Right lobe of liver (tissue), 6 donors: ENCODE measurements around the gene HMOX2. TPM values are rescaled to one million over a fixed set of nuclear protein-coding genes. Genes with fewer than 3 reads are reported as not detected.
A peak's percentile ranks its signal among the peaks of the same experiment; 100 is the strongest.

Experiments
- ATAC-seq, 4 donors: fragments of 200-7000 bp; cut with Tn5 transposase; one replicate each; pipeline ENCODE4 v1.9.1; 2020; ENCODE audit warnings: mild to moderate bottlenecking in 4 of 4, moderate library complexity in 4 of 4
- DNase-seq, 3 donors: peaks; one replicate each; pipeline ENCODE4 v3.0.0-alpha.2; 2020
- H3K27ac ChIP-seq, 3 donors: fragments of 200-600 bp; one replicate each; pipeline ENCODE4 v1.8.0; 2022
- H3K27me3 ChIP-seq, 2 donors: fragments of 200-600 bp; one replicate each; pipeline ENCODE4 v1.8.0; 2022
- H3K36me3 ChIP-seq, 4 donors: fragments of 200-600 bp; sonication (generic) in 1 of 4; one replicate each; pipeline versions ENCODE4 v1.5.1 to v1.8.0; 2017 to 2022; ENCODE audit warnings: control low read depth in 1 of 4
- H3K4me1 ChIP-seq, 4 donors: fragments of 200-600 bp; sonication (generic) in 1 of 4; one replicate each; pipeline versions ENCODE4 v1.5.1 to v1.8.0; 2017 to 2022; ENCODE audit warnings: control low read depth in 1 of 4
- H3K4me3 ChIP-seq, 3 donors: fragments of 200-600 bp; one replicate each; pipeline ENCODE4 v1.8.0; 2022
- H3K9me3 ChIP-seq, 4 donors: fragments of 200-600 bp; sonication (generic) in 1 of 4; one replicate each; pipeline versions ENCODE4 v1.5.1 to v1.8.0; 2017 to 2022; ENCODE audit warnings: control low read depth in 1 of 4
- POLR2A ChIP-seq: fragments of 450-650 bp; IDR thresholded peaks from one replicate; pipeline ENCODE4 v1.6.1; 2017; ENCODE audit warnings: antibody characterized with exemption, mild to moderate bottlenecking
- WGBS: methylation state at CpG from one replicate; pipeline ENCODE4 v1.1.6; 2018; ENCODE audit warnings: low coverage, low lambda C conversion rate; ENCODE audit not compliant: insufficient coverage; ENCODE audit errors: missing lambda C conversion rate; 5-methylcytosine and 5-hydroxymethylcytosine counted together
- intact Hi-C, 2 donors: fragments of 100-400 bp; cut with DNase I; formaldehyde crosslinking; loops; one replicate each; pipeline versions ENCODE4 v1.11.2 to v1.14.1; 2022
- total RNA-seq, 6 experiments: library from RNA; depleted of rRNA in 2 of 6; stranded (reverse); fragments of >200 nt in 2 of 6; fragmentation: NEBNext Ultra II Directional in 3 of 6; extraction: Animal tissue kit (Norgen Biotek cat#: 25700) in 3 of 6; gene quantifications; one replicate each; pipeline versions ENCODE4 v1.1.0 to v1.2.4, GENCODE V29; 2016 to 2023
- TF ChIP-seq, protein P1 (sequence below), 4 donors: fragments of 200-600 bp in 3 of 4; fragments of 450-650 bp in 1 of 4; IDR thresholded peaks; one replicate each; pipeline versions ENCODE4 v1.5.1 to v1.8.0; 2016 to 2022; ENCODE audit warnings: antibody characterized with exemption in 4 of 4, mild to moderate bottlenecking in 2 of 4
- donor health status: DM: no; HTN: yes; CAD: no.
- donor health status: DM: no; HTN: no; CAD: no.
- donor health status: DM: no; HTN: no; CAD: no.
- donor health status: DM: no; HTN: yes; CAD: no.
- donor health status: DM: no; HTN: yes; CAD: no.

HMOX2 gene
- total RNA-seq, 6 experiments from 2014 or later: 39.7 to 74.7 (median 55.4) TPM

GRCh38 chr16:4508806-4509205 lies 32.6 kb downstream of the HMOX2 start:
- WGBS: no CpG with 5 or more reads among the region's 3 CpGs
- Histone ChIP-seq H3K4me3 (no peak overlapping the region), H3K9me3 (no peaks in the 10 kb centered on the region), H3K4me1 (peaks cover 0 to 4% (median 0%) of the 10 kb centered on the region in 4 donors), H3K27me3 (no peaks in the 10 kb centered on the region), H3K36me3 (peaks cover 0 to 60% (median 26%) of the 10 kb centered on the region in 4 donors), H3K27ac (no peak overlapping the region)
- intact Hi-C loops: loop anchor here in 1 of 2 donors (10.0 kb wide), 1 partner anchor 46 kb away; the partner anchor contains the start of gene C16orf96
- DNase-seq: no peak
- TF ChIP-seq, protein P1, sequence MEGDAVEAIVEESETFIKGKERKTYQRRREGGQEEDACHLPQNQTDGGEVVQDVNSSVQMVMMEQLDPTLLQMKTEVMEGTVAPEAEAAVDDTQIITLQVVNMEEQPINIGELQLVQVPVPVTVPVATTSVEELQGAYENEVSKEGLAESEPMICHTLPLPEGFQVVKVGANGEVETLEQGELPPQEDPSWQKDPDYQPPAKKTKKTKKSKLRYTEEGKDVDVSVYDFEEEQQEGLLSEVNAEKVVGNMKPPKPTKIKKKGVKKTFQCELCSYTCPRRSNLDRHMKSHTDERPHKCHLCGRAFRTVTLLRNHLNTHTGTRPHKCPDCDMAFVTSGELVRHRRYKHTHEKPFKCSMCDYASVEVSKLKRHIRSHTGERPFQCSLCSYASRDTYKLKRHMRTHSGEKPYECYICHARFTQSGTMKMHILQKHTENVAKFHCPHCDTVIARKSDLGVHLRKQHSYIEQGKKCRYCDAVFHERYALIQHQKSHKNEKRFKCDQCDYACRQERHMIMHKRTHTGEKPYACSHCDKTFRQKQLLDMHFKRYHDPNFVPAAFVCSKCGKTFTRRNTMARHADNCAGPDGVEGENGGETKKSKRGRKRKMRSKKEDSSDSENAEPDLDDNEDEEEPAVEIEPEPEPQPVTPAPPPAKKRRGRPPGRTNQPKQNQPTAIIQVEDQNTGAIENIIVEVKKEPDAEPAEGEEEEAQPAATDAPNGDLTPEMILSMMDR (IDR thresholded peaks at IDR 0.05): no peak
- TF ChIP-seq POLR2A: no peak
- ATAC-seq: no peak

DNA sequence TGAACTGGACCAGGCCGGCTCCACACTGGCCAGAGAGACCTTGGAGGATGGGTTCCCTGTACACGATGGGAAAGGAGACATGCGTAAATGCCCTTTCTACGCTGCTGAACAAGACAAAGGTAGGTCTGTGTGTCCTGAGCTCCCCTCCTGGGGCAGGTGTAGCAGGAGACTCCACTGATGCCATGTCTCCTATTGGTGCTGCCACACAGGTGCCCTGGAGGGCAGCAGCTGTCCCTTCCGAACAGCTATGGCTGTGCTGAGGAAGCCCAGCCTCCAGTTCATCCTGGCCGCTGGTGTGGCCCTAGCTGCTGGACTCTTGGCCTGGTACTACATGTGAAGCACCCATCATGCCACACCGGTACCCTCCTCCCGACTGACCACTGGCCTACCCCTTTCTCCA lies 33.2 kb downstream of the HMOX2 start:
- WGBS: 70% methylated on average over 2 of the region's 8 CpGs
- H3K27me3 ChIP-seq: no peaks in the 10 kb centered on the region
- H3K27ac ChIP-seq: no peak overlapping the region
- TF ChIP-seq, protein P1 (IDR thresholded peaks at IDR 0.05): no peak
- no peak for TF ChIP-seq POLR2A
- no peak overlapping the region for H3K4me3 ChIP-seq
- intact Hi-C loops: loop anchor here in 1 of 2 donors (10.0 kb wide), 1 partner anchor 45 kb away; the partner anchor contains the start of gene C16orf96
- no peaks in the 10 kb centered on the region for H3K9me3 ChIP-seq
- peaks cover 0 to 4% (median 0%) of the 10 kb centered on the region in 4 donors for H3K4me1 ChIP-seq
- DNase-seq: no peak
- no peak for ATAC-seq
- peaks cover 0 to 60% (median 26%) of the 10 kb centered on the region in 4 donors for H3K36me3 ChIP-seq

GRCh38 chr16:4510131-4510530 lies 33.9 kb downstream of the HMOX2 start:
- no peak for ATAC-seq
- no peaks in the 10 kb centered on the region for H3K9me3 ChIP-seq
- TF ChIP-seq POLR2A: no peak
- H3K36me3 ChIP-seq: peaks cover 0 to 60% (median 26%) of the 10 kb centered on the region in 4 donors
- intact Hi-C loops: no loop called here
- H3K27me3 ChIP-seq: no peaks in the 10 kb centered on the region
- no peak overlapping the region for H3K27ac ChIP-seq
- 67% methylated on average over 1 of the region's 5 CpGs for WGBS
- no peak overlapping the region for H3K4me3 ChIP-seq
- peaks cover 0 to 4% (median 0%) of the 10 kb centered on the region in 4 donors for H3K4me1 ChIP-seq
- no peak for DNase-seq

DNA sequence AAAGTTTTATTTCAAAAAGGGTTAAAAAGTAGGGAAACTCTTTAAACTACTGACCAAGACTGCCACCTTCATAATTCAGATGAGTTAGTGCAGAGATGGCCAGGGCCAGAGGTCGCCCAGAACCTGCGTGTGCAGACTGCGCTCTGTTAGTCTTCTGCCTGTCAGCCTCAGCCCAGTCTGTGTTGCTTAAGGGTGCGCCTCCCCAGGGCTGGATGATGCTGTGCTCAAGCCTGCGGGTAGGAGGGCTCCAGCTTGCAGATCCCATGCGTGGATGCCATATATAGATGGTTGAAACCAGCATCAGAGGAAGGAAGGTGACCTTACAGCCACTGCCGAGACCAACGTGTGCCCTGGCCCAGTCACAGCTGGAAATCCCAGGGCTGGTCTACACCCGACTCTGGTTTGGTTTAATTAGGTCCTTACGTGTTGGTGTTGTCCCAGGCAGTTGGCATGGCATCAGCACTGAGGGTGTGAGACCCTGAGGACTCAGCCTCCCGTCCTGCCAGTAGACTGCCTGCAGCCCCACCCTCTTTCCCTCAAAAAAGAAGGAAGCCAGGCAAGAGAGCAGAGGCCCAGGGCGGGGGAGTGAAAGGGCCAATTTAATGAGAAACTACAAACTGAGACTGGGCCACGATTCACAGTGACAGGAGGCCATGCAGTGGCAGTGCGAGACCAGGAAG lies 34.7 kb downstream of the HMOX2 start:
- H3K4me1 ChIP-seq: peaks cover 0 to 4% (median 0%) of the 10 kb centered on the region in 4 donors
- no peaks in the 10 kb centered on the region for H3K27me3 ChIP-seq
- H3K9me3 ChIP-seq: no peaks in the 10 kb centered on the region
- DNase-seq: no peak
- no peak overlapping the region for H3K4me3 ChIP-seq
- TF ChIP-seq, protein P1 (IDR thresholded peaks at IDR 0.05): no peak
- no peak for TF ChIP-seq POLR2A
- no peak for ATAC-seq
- no peak overlapping the region for H3K27ac ChIP-seq
- peaks cover 0 to 58% (median 26%) of the 10 kb centered on the region in 4 donors for H3K36me3 ChIP-seq
- 64% methylated on average over 8 of the region's 14 CpGs for WGBS
- intact Hi-C loops: no loop called here

GRCh38 chr16:4511441-4512082 lies 35.4 kb downstream of the HMOX2 start:
- H3K9me3 ChIP-seq: no peaks in the 10 kb centered on the region
- peaks cover 0 to 54% (median 26%) of the 10 kb centered on the region in 4 donors for H3K36me3 ChIP-seq
- H3K27me3 ChIP-seq: no peaks in the 10 kb centered on the region
- ATAC-seq (peak; percentile 59 to 68 (median 62)), DNase-seq (peak in 1 of 3 donors; percentile 39)
- intact Hi-C loops: no loop called here
- H3K4me1 ChIP-seq: peaks cover 0 to under 1% (median 0%) of the 10 kb centered on the region in 4 donors
- H3K27ac ChIP-seq: no peak overlapping the region
- TF ChIP-seq POLR2A: no peak
- TF ChIP-seq, protein P1 (IDR thresholded peaks at IDR 0.05): peak; percentile 33 to 53 (median 40)
- no peak overlapping the region for H3K4me3 ChIP-seq
- no CpG with 5 or more reads among the region's 9 CpGs for WGBS
